CD4-positive, alpha-beta T cell treated with Interferon alpha-2 for 1 hour (primary cell): ENCODE data around the gene ATP13A5.

Source experiments
- DNase-seq, 2 donors: peaks; one replicate each; pipeline ENCODE4 v3.0.0-alpha.2; 2020 to 2022

The ATP13A5 gene

GRCh38 chr3:193269343-193270028 lies 109.1 kb downstream of the ATP13A5 start:
- DNase-seq: no peak

- DNase-seq: no peak
These were observed 115.8 kb downstream of the ATP13A5 start for GRCh38 chr3:193262707-193263106.

GRCh38 chr3:193261970-193262369 lies 116.6 kb downstream of the ATP13A5 start:
- DNase-seq: no peak

- DNase-seq: no peak
These were observed 124.4 kb downstream of the ATP13A5 start for GRCh38 chr3:193253986-193254660.

GRCh38 chr3:193250492-193250891 lies 128.1 kb downstream of the ATP13A5 start:
- no peak for DNase-seq

GRCh38 chr3:193248848-193249468 lies 129.6 kb downstream of the ATP13A5 start:
- no peak for DNase-seq

- DNase-seq: no peak
These were observed 135.0 kb downstream of the ATP13A5 start for GRCh38 chr3:193243571-193243970.

GRCh38 chr3:193241716-193242115 lies 136.8 kb downstream of the ATP13A5 start:
- no peak for DNase-seq

- DNase-seq: no peak
These were observed 137.5 kb downstream of the ATP13A5 start, which contains the start of gene PLAAT1 for GRCh38 chr3:193240850-193241706. Gene PLAAT1, plus strand, starts transcription at chr3:193241222. Its CDS starts 14,429 bp downstream, at chr3:193255651.

- no peak for DNase-seq
These were observed 138.1 kb downstream of the ATP13A5 start for GRCh38 chr3:193240436-193240849.

- no peak for DNase-seq
These were observed 141.5 kb downstream of the ATP13A5 start for GRCh38 chr3:193237030-193237429.

GRCh38 chr3:193236599-193236998 lies 142.0 kb downstream of the ATP13A5 start:
- no peak for DNase-seq

- DNase-seq: no peak
These were observed 147.4 kb downstream of the ATP13A5 start for GRCh38 chr3:193231201-193231600.

- DNase-seq: no peak
These were observed 147.9 kb downstream of the ATP13A5 start for GRCh38 chr3:193230610-193231009.

GRCh38 chr3:193229851-193230420 lies 148.6 kb downstream of the ATP13A5 start:
- no peak for DNase-seq

- no peak for DNase-seq
These were observed 150.3 kb downstream of the ATP13A5 start for GRCh38 chr3:193228206-193228605.

GRCh38 chr3:193225302-193226125 lies 153.0 kb downstream of the ATP13A5 start:
- DNase-seq: no peak
